AG04450 (cell line): ENCODE measurements around the gene SMCR8. TPM values are rescaled to one million over a fixed set of nuclear protein-coding genes. Genes with fewer than 3 reads are reported as not detected.
A peak's percentile ranks its signal among the peaks of the same experiment; 100 is the strongest.
"Not testable (repeated sequence)": the region's sequence is repeated elsewhere in the genome, so short reads cannot be mapped to it uniquely, and the experiment has no call there.

ENCODE experiments used
- CTCF ChIA-PET: fragments of 300-600, 350-600 bp; formaldehyde crosslinking; extraction: SDS; loops from one replicate; lab custom pipeline; 2022; ENCODE audit warnings: antibody characterized with exemption, inconsistent platforms; lab: Charles Lee
- POLR2A ChIA-PET: fragments of 350-600 bp; formaldehyde crosslinking; extraction: SDS; loops from one replicate; lab custom pipeline; 2021; ENCODE audit warnings: antibody characterized with exemption, inconsistent platforms; lab: Yijun Ruan, JAX
- DNase-seq: peaks from one replicate; pipeline ENCODE4 v3.0.0-alpha.2; 2011; ENCODE audit warnings: low read depth, low spot score
- H3K27ac ChIP-seq: one replicate; pipeline ENCODE4 v1.5.1; 2012; ENCODE audit warnings: low read depth, low read length, control low read depth
- H3K27me3 ChIP-seq: one replicate; pipeline ENCODE4 v1.6.0; 2012; ENCODE audit warnings: low read length; ENCODE audit not compliant: control insufficient read depth, insufficient read depth
- H3K4me3 ChIP-seq: 2 replicates; pipeline ENCODE4 v1.5.1; 2011; ENCODE audit warnings: mild to moderate bottlenecking, low read depth, low read length, control low read depth
- H3K9me3 ChIP-seq: 2 replicates; pipeline ENCODE4 v1.5.1; 2012; ENCODE audit warnings: low read length; ENCODE audit not compliant: control insufficient read depth, insufficient read depth
- polyA plus RNA-seq: library from polyadenylated mRNA; depleted of rRNA; stranded (reverse); fragments of >200 nt; gene quantifications from 2 replicates; pipeline ENCODE4 v1.2.3, GENCODE V29; 2011
- TF ChIP-seq, protein P1 (sequence below): IDR thresholded peaks from 2 replicates; pipeline ENCODE4 v1.5.1; 2011; ENCODE audit warnings: low read depth, low read length, control low read depth, inconsistent platforms

SMCR8 gene
- polyA plus RNA-seq, 1 experiment: 8.5 TPM

GRCh38 chr17:18363101-18364049 lies 48.3 kb downstream of the SMCR8 start, which contains the start of gene SHMT1:
Gene SHMT1, minus strand, starts transcription at chr17:18363550. Its CDS starts 7,569 bp downstream, at chr17:18355981.
- ChIA-PET CTCF (no interaction called here), POLR2A (interaction anchor here (0.7 to 1.0 kb wide), 3 partner anchors 31 to 640 kb away, joined by 3 to 5 read pairs (median 3); no protein-coding TSS in a partner anchor)
- Histone ChIP-seq H3K27me3 (no peaks in the 10 kb centered on the region), H3K4me3 (peak within 1 kb of the TSS; percentile 77), H3K9me3 (no peaks in the 10 kb centered on the region; the same call in 1 of the 2 replicates), H3K27ac (no peak within 1 kb of the TSS)
- TF ChIP-seq, protein P1, sequence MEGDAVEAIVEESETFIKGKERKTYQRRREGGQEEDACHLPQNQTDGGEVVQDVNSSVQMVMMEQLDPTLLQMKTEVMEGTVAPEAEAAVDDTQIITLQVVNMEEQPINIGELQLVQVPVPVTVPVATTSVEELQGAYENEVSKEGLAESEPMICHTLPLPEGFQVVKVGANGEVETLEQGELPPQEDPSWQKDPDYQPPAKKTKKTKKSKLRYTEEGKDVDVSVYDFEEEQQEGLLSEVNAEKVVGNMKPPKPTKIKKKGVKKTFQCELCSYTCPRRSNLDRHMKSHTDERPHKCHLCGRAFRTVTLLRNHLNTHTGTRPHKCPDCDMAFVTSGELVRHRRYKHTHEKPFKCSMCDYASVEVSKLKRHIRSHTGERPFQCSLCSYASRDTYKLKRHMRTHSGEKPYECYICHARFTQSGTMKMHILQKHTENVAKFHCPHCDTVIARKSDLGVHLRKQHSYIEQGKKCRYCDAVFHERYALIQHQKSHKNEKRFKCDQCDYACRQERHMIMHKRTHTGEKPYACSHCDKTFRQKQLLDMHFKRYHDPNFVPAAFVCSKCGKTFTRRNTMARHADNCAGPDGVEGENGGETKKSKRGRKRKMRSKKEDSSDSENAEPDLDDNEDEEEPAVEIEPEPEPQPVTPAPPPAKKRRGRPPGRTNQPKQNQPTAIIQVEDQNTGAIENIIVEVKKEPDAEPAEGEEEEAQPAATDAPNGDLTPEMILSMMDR: no peak
- DNase-seq: peak; percentile 41

DNA sequence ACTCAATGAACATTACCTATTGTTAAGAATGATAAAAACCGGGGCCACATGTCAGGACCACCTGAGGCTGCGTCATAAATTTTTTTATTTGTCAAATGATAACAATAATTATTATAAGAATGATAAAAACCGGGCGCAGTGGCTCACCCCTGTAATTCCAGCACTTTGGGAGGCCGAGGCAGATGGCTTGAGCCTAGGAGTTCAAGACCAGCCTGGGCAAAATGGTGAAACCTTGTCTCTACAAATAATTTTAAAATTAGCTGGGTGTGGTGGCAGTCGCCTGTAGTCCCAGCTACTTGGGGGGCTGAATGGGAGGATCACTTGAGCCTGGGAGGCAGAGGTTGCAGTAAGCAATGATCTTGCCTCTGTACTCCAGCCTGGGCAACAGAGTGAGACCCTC lies 49.1 kb downstream of the SMCR8 start:
- TF ChIP-seq, protein P1: no peak
- no peak overlapping the region for H3K4me3 ChIP-seq
- no peak for DNase-seq
- H3K27me3 ChIP-seq: no peaks in the 10 kb centered on the region
- H3K27ac ChIP-seq: no peak overlapping the region
- H3K9me3 ChIP-seq: no peaks in the 10 kb centered on the region; the same call in 1 of the 2 replicates
- POLR2A ChIA-PET: no interaction called here
- CTCF ChIA-PET: interaction anchor here (0.6 kb wide), 1 partner anchor 1284 kb away, joined by 4 read pairs; the partner anchor contains the start of gene ALDH3A2

DNA sequence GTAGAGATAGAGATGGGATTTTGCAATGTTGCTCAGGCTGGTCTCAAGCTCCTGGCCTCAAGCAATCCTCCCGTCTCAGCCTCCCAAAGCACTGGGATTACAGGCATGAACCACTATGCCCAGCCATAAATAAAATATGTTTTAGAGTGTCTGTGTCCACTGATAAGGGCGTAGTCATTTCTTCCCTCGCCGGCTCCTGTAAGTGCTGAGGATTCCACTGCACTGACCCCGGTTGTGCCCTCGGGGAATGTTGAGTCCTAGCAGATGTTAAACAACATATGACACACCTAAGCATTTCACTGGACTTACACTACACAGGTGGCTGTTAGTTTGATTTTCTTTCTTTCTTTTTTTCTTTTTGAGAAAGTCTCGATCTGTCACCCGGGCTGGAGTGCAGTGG lies 53.9 kb downstream of the SMCR8 start:
- Histone ChIP-seq H3K27me3 (peaks cover 4% of the 10 kb centered on the region), H3K9me3 (no peaks in the 10 kb centered on the region; the same call in 1 of the 2 replicates), H3K4me3 (no peak overlapping the region), H3K27ac (no peak overlapping the region)
- TF ChIP-seq, protein P1: no peak
- ChIA-PET POLR2A (no interaction called here), CTCF (no interaction called here)
- DNase-seq: no peak

DNA sequence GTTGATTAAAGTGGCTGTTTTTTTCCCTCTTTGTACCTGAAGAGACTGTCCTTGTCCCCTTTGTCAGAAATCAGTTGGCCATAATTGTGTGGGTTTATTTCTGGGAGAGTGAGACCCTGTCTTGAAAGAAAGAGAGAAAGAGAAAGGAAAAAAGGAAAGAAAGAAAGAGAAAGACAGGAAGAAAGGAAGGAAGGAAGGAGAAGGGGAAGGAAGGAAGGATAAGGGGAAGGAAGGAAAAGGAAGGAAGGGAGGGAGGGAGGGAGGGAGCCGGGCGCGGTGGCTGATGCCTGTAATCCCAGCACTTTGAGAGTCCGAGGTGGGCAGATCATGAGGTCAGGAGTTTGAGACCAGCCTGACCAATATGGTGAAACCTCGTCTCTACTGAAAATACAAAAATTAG lies 55.7 kb downstream of the SMCR8 start:
- ChIA-PET POLR2A (no interaction called here), CTCF (no interaction called here)
- Histone ChIP-seq H3K9me3 (peaks cover 3% of the 10 kb centered on the region), H3K4me3 (no peak overlapping the region), H3K27ac (no peak overlapping the region), H3K27me3 (peaks cover 4% of the 10 kb centered on the region)
- TF ChIP-seq, protein P1: no peak
- no peak for DNase-seq

- TF ChIP-seq, protein P1: no peak
- Histone ChIP-seq H3K27me3 (peaks cover 4% of the 10 kb centered on the region), H3K4me3 (no peak overlapping the region), H3K9me3 (peaks cover 3% of the 10 kb centered on the region), H3K27ac (no peak overlapping the region)
- DNase-seq: no peak
- POLR2A ChIA-PET: no interaction called here
- CTCF ChIA-PET: no interaction called here
Observed at GRCh38 chr17:18371455-18371854, 56.4 kb downstream of the SMCR8 start.

DNA sequence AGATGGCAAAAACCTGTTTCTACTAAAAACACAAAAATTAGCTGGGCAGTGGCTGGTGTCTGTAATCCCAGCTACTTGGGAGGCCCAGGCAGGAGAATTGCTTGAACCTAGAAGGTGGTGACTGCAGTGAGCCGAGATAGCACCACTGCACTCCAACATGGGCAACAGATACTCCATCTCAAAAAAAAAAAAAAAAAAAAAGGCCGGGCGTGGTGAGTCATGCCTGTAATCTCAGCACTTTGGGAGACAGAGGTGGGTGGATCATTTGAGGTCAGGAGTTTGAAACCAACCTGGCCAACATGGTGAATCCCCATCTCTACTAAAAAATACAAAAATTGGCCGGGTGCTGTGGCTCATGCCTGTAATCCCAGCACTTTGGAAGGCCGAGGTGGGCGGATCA lies 58.1 kb downstream of the SMCR8 start:
- POLR2A ChIA-PET, H3K27ac ChIP-seq, H3K27me3 ChIP-seq, H3K4me3 ChIP-seq, CTCF ChIA-PET, DNase-seq, H3K9me3 ChIP-seq: not testable (repeated sequence)
